K562 (cell line): ENCODE data around the gene CCDC85C.

Experiments
- ESRRB ChIP-seq: fragments of 250-450 bp; sonication (Bioruptor Pico); IDR thresholded peaks from 2 replicates; pipeline ENCODE4 v1.5.0; 2020; ENCODE audit warnings: mild to moderate bottlenecking, moderate library complexity, borderline replicate concordance
- GABPA ChIP-seq: fragments of 200-800 bp; sonication (Bioruptor generic); conservative IDR thresholded peaks from 2 replicates; pipeline ENCODE4 v1.6.1; 2016; ENCODE audit warnings: low read depth, missing genetic modification characterization, missing compliant biosample characterization
- SRSF1 ChIP-seq: fragments of 200-400 bp; formaldehyde crosslinking; IDR thresholded peaks from 2 replicates; pipeline ENCODE4 v1.6.1; 2017; ENCODE audit warnings: mild to moderate bottlenecking, low read depth, low read length, moderate library complexity
- TEAD4 ChIP-seq, 2 experiments: sonication (generic) in 1 of 2; formaldehyde crosslinking in 1 of 2; IDR thresholded peaks; 2 replicates each; pipeline versions ENCODE4 v1.6.1 to v1.8.0; 2012 to 2022; ENCODE audit warnings: borderline replicate concordance in 1 of 2, inconsistent platforms in 1 of 2, low read length in 1 of 2, mild to moderate bottlenecking in 1 of 2, missing genetic modification reagents in 1 of 2
- TF ChIP-seq, protein P1 (sequence below): fragments of 250-450 bp; sonication (Bioruptor Pico); IDR thresholded peaks from 2 replicates; pipeline ENCODE4 v1.4.0; 2020; ENCODE audit warnings: borderline replicate concordance
- TF ChIP-seq, protein P2 (sequence below): fragments of 250-450 bp; sonication (Bioruptor Pico); IDR thresholded peaks from 2 replicates; pipeline ENCODE4 v1.5.0; 2020; ENCODE audit warnings: mild to moderate bottlenecking, borderline replicate concordance

DNA sequence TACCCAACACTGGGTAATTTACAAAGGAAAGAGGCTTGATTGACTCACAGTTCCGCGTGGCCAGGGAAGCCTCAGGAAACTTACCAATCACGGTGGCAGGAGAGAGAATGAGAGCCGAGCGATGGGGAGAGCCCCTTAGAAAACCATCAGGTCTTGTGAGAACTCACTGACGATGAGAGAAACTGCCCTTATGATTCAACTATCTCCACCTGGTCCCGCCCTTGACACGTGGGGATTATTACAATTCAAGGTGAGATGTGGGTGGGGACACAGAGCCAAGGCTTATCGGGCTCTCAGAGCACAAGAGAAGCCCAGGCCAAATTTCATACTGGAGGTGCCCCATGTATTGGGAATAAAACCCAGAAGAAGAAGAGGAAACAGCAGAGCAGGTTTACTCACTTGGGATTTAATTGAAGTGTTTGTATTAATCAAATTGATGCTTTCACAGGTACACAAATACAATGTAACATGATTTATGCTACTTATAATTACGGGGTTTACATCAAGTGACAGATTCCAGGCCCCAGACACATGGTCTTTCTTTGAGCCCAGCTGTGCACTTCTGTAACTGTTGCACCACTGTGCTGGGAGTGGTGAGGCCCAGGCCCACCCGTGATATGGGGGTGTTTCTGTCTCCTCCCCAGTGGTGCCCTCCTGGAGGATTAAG, 8.2 kb upstream of the CCDC85C start:
- TF ChIP-seq ESRRB (CRISPR knock-in tag), result no peak
- TF ChIP-seq, protein P1, sequence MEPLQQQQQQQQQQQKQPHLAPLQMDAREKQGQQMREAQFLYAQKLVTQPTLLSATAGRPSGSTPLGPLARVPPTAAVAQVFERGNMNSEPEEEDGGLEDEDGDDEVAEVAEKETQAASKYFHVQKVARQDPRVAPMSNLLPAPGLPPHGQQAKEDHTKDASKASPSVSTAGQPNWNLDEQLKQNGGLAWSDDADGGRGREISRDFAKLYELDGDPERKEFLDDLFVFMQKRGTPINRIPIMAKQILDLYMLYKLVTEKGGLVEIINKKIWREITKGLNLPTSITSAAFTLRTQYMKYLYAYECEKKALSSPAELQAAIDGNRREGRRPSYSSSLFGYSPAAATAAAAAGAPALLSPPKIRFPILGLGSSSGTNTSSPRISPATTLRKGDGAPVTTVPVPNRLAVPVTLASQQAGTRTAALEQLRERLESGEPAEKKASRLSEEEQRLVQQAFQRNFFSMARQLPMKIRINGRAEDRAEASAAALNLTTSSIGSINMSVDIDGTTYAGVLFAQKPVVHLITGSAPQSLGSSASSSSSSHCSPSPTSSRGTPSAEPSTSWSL (CRISPR knock-in tag), result no peak
- TF ChIP-seq GABPA (tag), result no peak
- TF ChIP-seq TEAD4 (IDR thresholded peaks at IDR 0.05; ENCODE audit: low read length), result no peak
- TF ChIP-seq TEAD4 (CRISPR knock-in tag; IDR thresholded peaks at IDR 0.05; ENCODE audit: borderline replicate concordance), result no peak
- TF ChIP-seq, protein P2, sequence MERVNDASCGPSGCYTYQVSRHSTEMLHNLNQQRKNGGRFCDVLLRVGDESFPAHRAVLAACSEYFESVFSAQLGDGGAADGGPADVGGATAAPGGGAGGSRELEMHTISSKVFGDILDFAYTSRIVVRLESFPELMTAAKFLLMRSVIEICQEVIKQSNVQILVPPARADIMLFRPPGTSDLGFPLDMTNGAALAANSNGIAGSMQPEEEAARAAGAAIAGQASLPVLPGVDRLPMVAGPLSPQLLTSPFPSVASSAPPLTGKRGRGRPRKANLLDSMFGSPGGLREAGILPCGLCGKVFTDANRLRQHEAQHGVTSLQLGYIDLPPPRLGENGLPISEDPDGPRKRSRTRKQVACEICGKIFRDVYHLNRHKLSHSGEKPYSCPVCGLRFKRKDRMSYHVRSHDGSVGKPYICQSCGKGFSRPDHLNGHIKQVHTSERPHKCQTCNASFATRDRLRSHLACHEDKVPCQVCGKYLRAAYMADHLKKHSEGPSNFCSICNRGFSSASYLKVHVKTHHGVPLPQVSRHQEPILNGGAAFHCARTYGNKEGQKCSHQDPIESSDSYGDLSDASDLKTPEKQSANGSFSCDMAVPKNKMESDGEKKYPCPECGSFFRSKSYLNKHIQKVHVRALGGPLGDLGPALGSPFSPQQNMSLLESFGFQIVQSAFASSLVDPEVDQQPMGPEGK (CRISPR knock-in tag), result no peak
- no peak for TF ChIP-seq SRSF1
